NOMO-1 treated with dmso at 0.1 percent for 144 hours (cell line): ENCODE measurements around the gene CCDC71L.
"Not testable (repeated sequence)": the region's sequence is repeated elsewhere in the genome, so short reads cannot be mapped to it uniquely, and the experiment has no call there.

Experiments used
- DNase-seq: peaks from one replicate; lab custom pipeline; 2025; ENCODE audit not compliant: unreplicated experiment; lab: John Stamatoyannopoulos, UW

Gene CCDC71L

DNA sequence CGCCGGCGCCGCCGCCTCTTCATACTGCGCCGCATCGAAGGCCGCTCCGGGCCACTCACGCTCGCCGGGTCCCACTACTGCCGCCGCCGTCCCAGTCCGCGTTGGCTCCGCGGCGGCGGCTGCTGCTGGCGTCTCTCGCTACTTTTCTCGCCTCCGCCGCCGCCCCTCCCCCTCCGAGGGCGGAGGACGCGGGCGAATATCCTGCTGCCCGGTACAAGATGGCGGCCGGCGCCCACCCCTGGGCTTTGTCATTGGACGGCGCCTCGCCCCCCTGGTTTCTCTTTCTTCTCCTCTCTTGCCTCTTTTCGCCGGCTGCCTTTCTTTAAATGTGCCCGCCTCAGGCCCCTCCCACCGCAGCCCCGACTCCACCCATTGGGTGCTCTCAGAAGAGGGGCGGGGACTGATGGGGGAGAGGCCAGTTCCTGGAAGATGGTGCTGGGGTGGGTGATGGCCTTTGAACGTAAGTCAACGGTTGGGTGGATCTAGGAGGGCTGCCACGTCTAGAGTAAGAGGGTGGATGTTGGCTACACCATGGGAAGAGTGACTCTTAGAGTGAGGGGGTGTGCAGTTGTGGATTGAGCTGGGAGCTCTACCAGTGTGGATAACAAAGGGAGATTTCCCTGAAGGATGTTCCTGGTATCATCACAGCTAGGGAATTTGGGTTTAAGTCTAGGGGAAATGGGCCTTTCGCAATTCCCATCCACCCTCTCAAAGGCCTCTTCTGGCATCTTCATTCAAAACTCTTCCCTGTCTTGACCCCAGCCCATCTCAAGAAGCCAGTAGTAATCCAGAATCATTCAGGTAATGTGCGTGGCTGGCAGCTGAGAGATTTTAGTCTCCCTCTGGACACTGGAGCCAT is at the start of gene CCDC71L:
Gene CCDC71L, minus strand, starts transcription at position 297 of the 859 bp plus-strand sequence. Its CDS starts 262 bp downstream, at position 35.
- peak; percentile 60 for DNase-seq

DNA sequence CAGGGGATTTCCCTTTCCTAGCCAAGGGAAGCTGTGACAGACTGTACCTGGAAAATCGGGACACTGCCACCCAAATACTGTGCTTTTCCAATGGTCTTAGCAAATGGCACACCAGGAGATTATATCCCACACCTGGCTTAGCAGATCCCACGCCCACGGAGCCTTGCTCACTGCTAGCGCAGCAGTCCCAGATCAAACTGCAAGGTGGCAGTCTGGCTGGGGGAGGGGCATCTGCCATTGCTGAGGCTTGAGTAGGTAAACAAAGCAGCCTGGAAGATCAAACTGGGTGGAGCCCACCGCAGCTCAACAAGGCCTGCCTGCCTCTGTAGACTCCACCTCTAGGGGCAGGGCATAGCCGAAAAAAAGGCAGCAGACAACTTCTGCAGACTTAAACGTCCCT is 48.6 kb upstream of the CCDC71L start:
- not testable (repeated sequence) for DNase-seq

DNA sequence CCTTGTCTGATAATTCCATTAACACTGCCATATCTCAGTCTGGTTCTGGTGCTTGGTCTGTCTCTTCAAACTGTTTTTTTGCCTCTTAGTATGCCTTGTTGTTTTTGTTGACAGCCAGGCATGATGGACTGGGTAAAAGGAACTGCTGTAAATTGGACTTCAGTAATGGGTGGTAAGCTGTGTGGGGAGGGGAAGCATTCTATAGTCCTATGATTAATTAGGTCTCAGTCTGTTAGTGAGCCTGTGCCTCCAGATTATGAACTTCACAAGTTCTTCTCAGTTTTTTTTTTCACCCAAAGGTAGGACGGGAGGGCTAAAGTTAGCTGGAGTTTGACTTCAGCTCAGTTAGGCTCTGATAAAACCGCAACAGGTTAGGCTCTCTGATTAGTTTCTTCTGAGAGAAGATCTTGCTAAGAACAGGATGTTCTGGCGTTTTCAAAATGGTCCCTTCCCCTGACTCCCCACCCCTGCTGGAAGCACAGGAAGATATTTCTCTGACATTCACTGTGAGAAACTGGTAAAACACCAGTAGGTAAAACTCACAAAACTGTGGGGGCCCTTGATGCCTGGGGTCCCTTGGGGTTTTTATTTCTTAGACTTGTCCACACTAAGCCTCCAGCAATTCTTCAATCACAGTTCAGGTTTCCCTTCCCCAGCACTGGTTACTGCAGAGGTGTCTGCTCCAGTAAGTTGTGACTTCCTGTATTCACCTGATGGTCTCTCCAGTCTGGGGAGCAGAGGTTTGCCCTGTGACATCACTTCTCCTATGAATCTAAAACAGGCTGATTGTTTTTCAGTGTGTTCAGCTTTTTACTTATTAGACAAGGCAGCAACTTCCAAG is 43.3 kb upstream of the CCDC71L start:
- no peak for DNase-seq

DNA sequence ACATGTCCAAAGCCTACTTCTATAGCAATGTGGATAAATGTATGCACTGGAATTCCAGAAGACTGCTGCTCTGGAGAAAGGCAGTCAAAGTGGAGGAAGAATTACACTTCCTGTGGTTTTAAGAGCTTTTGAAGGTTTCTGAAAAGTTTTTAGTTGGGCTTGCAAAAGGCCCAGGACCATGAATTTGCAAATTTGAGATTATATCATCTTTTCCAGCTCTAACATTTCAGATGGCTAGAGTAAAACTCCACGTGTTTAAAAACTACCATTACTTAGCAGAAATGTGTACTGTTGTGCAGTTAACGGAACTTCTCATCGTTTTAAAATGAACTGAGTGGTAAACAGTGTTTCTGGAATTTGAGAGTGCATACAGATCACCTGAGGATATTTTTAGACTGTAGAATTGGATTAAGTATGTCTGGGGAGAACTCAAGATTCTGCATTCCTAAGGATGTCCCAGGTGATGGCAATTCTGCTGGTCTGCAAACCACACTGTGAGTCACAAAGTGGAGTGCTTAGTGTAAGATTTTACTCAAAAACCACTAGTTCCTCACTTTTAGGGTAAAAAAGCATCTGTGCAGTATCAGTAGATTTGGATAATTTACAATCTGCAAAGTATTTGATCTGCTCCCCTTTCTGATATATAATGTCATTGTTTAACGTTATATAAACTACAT is 32.9 kb upstream of the CCDC71L start:
- no peak for DNase-seq

DNA sequence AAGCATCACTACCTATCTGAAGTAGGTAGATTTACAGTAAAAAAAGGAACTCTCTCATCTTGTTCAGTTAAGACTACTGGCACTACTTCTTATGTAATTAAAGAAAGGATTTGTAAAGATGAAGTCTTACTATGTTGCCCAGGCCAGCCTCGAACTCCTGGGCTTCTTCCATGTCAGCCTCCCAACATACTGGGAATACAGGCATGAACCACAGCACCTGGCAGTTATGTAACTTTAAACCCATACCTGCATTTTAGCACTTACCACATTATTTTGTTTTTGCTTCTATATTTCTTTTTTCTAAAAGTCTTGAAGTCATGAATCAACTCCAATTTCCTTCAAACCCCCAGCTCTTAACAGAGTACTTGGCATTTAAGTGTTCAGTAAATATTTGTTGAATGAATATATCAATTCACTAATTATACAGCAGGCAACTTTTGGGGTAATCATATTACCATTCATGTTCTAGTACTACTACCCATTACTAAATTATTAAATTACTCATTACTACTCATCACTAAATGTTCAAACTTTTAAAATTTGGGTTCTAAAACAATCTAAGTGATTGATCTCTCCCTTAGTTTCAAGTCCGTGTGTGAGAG is 31.6 kb upstream of the CCDC71L start:
- DNase-seq: no peak

DNA sequence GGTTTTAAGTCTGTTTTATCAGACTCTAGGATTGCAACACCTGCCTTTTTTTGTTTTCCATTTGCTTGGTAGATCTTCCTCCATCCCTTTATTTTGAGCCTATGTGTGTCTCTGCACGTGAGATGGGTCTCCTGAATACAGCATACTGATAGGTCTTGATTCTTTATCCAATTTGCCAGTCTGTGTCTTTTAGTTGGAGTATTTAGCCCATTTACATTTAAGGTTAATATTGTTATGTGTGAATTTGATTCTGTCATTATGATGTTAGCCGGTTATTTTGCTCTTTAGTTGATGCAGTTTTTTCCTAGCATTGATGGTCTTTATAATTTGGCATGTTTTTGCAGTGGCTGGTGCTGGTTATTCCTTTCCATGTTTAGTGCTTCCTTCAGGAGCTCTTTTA is 27.2 kb upstream of the CCDC71L start:
- DNase-seq: not testable (repeated sequence)

DNA sequence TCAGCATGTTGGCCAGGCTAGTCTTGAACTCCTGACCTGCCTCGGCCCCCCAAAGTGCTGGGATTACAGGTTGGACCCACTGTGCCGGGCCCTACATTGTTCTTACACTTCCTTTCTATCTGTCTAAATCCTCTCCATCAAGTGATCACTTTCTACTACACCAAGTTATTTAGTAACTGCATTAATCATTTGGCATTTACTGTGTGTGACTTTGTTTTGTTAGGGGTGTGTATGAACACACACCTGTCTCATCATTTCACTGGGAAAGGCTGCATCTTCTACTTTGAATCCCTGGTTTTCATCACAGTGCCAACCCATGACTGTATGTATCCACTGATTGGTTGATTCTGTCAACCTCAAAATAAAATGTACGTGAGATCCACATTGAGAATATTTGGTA is 23.0 kb upstream of the CCDC71L start:
- DNase-seq: no peak

DNA sequence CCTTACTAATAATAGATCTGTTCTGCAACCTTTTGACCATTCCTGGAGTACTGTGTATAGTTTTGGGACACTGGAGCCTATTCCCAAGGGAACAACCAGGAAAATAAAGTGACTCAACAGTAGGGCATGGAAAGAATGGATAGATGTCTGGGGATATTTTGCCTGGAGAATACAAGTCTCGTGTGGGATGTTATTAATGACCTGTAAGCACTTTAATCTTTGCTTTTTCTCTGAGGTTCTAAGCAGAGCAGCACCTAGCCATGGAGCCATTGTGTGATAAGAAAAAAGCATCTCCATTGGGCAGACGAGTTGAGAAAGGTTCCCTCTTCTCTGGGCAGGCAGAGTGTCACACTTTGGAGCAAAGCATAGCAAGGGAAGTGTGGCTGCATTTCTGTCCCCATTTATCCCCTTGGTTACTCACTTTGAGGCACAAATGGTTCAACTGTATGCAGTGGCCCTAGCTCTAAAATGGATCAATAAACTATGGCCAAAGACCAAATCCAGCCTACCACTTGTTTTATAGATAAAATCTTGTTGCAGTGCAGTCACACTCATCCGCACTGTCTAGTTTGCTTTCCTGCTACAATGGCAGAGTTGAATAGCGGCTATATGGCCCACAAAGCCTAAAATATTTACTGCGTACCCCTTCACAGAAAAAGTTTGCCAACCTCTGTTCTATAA is 21.0 kb upstream of the CCDC71L start:
- no peak for DNase-seq

DNA sequence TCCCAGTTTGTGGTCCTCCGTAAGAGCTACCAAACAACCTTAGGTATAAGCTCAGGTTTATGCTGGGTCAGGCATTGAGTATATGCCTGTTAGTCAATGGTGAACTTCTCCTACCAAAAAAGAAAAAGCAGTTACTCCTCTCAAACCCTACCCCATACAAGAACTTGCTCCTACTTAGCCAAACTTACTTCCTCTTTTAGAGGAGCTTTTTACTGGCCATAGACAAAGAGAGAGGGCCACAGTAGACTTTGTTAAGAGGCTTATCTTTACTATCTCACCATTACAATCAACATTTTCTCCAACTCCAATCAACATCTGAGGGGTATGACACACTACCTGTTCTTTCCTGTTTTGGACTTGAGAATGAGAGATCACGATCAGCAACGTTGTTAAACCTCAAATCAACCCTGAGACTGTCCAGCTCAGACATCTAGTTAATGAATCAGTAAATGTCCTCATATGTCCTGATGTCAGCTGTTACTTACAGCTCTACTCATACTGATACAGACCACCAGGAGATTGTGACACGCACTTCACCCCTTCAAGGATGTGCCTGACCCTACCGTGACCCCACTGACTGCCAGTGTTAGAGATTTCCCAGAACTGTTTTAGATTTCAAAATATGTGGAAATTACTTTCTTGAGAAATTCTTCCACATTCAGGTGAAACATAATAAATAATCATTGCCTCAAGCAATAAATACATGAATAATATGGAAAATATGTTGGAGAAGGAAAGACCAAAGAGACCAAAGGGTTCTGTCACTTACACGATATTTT is 18.4 kb upstream of the CCDC71L start:
- peak; percentile 17 for DNase-seq

DNA sequence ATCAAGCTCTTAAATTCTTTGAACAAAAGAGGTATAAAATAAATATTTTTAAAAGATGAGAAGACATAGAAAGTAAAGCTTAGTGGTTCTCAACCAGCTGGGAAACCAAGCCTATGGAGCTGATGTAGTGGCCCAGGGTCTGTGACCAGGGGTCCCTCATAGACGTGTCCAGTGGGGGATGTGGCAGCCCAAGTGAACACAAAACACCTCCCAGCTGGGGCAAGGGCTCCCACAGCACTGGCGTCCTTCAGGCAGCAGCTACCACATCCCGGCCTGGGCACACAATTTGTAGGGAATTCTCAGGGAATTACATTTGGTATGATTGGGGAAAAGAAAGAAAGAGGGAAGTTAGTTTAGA is 17.8 kb upstream of the CCDC71L start:
- no peak for DNase-seq

DNA sequence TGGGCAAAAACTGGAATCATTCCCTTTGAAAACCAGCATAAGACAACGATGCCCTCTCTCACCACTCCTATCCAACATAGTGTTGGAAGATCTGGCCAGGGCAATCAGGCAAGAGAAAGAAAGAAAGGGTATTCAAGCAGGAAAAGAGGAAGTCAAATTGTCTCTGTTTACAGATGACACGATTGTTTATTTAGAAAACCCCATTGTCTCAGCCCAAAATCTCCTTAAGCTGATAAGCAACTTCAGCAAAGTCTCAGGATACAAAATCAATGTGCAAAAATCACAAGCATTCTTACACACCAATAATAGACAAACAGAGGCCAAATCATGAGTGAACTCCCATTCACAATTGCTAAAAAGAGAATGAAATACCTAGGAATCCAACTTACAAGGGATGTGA is 15.5 kb upstream of the CCDC71L start:
- not testable (repeated sequence) for DNase-seq

DNA sequence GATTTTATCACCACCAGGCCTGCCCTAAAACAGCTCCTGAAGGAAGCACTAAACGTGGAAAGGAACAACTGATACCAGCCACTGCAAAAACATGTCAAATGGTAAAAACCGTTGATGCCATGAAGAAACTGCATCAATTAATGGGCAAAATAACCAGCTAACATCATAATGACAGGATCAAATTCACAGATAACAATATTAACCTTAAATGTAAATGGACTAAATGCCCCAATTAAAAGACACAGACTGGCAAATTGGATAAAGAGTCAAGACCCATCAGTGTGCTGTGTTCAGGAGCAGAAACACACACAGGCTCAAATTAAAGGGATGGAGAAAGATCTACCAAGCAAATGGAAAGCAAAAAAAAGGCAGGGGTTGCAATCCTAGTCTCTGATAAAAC is 12.7 kb upstream of the CCDC71L start:
- not testable (repeated sequence) for DNase-seq

DNA sequence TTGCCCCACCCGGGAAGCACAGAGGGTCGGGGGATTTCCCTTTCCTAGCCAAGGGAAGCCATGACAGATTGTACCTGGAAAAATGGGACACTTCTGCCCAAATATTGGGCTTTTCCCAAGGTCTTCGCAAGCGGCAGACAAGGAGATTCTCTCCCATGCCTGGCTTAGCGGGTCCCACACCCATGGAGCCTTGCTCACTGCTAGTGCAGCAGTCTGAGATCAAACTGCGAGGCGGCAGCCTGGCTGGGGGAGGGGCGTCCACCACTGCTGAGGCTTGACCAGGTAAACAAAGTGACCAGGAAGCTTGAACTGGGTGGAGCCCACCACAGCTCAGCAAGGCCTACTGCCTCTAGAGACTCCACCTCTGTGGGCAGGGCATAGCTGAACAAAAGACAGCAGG is 11.0 kb upstream of the CCDC71L start:
- DNase-seq: not testable (repeated sequence)

DNA sequence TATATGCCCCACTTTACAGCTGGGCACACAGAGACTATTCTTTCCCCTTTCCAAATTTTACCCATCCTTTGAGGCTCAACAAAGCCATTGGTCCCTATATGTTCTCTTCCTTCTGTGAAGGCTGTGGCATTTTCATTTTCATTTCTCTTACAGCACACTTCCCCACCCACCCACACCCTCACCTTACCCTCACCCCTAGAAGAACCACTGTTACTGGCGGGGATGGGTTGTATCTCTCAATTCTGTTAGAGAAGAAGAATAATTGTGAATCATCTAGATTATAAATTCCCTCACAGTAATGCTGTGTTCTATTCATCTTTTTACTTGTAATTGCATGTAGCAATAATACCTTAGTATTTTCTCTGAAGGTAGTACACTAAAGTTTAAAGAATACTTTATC is 10.2 kb upstream of the CCDC71L start:
- no peak for DNase-seq

DNA sequence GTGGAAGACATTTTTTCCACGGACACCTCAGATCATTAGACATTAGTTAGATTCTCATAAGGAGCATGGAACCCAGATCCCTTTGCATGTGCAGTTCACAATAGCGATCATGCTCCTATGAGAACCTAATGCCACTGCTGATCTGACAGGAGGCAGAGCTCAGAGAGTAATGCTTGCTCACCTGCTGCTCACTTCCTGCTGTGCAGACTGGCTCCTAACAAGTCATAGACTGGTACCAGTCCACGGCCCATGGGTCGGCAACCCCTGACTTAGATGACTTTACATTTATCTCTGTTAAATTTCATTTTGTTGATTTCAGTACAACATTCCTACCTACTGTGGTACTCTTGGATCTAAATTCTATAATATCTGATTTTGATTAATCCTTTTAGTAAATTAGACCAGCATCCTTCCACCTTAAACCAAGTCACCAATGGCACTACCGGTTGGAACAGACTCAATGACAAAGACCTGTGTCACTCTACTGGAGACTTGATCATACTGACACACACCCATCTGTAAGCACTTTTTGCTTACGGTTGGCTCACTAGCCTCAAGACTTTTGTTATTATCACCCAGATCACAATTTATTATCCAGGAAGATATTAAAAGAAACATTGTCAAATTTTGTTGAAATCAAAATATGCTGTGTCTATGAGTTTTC is 8.0 kb upstream of the CCDC71L start:
- no peak for DNase-seq

DNA sequence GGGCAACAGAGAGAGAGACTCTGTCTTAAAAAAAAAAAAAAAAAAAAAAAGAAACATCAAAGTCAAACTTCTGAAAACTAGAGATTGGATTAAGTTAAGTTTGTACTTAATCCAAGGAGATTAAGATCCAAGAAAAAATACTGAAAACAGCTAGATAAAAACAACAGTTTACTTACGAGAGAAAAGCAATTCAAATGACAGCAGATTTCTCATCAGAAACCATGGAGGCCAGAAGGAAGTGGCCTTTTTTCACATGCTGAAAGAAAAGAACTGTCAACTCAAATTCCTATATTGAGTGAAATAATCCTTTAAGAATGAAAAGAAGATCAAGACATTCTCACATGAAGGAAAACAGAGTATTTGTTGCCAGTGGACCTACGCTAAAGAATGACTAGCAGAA is 5.4 kb upstream of the CCDC71L start:
- no peak for DNase-seq

DNA sequence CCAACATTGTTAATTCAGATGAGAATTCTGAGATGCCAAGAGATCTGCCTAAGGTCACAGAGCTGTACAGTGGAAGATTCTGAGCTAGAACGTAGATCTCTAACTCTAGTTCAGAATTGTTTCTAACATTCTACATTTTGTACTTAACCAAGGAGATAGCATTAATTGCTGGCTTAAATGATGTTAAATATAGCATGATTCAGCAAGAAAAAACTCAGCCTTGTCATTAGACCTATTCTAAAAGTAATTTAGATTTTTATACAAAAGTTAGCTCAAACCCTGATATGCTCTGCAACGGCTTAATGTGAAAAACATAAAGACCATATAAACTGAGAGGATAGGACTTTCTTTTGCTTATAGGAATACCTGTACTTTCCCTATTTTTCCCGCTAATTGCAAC is 3.4 kb upstream of the CCDC71L start:
- DNase-seq: no peak

DNA sequence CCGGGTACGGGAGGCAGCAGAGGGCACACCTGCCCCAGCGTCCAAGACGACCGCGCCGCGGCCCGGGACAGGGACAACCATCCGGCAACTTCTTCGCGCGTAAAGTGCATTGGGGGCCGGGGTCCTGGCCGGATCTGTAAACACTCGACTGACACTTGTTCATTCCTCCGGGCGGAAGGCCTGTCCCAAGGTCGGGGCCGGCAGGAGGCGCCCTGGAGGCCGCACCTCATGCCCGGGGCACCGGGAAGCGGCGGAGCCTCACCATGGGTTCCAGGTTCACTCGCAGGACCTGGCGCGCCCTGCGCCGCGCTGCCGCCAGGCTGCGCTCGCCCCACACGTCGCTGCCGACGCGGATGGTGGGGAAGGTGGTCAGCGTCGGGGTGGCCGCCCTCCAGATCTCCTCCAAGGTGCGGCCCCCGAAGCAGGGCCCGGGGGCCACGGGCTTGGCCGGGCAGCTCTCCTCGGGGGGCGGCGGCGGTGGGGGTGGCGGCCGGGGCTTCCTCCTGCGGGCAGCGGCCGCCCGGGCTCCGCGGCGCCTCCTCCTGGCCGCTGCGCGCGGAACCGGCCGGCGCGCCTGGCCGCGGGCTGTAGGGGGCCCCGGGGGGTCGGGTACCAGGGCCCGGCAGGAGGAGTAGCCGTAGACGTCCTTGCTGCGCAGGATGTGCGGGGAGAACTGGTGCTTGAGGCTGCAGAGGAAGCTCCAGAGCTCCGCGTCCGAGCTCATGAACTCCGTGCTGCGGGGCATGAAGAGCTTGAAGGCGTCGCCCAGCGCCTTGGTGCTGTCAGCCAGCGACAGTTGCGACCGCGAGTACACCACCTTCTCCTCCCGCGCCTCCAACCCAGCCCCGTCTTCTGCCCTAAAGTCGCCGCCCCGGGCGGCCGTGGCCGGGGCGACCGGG is 746 bp downstream of the CCDC71L start:
- no peak for DNase-seq
